Bronchial epithelial cell (primary cell): ENCODE measurements around the gene NANOGP8. TPM values are rescaled to one million over a fixed set of nuclear protein-coding genes. Genes with fewer than 3 reads are reported as not detected.

Source experiments
- DNase-seq: peaks from one replicate; pipeline ENCODE4 v3.0.0-alpha.2; 2010; ENCODE audit warnings: low read depth
- FAIRE-seq: peaks from 2 replicates; lab custom pipeline; 2011; peaks lifted over from hg19 to GRCh38; lab: Jason Lieb, UNC
- H3K27me3 ChIP-seq: 2 replicates; pipeline ENCODE4 v1.5.1; 2011; ENCODE audit warnings: low read length; ENCODE audit not compliant: control insufficient read depth, insufficient read depth
- H3K36me3 ChIP-seq: 2 replicates; pipeline ENCODE4 v1.5.1; 2011; ENCODE audit warnings: low read length; ENCODE audit not compliant: control insufficient read depth, insufficient read depth
- H3K4me3 ChIP-seq: 2 replicates; pipeline ENCODE4 v1.5.1; 2011; ENCODE audit warnings: mild to moderate bottlenecking, low read depth, low read length, control low read depth
- CTCF ChIP-seq: IDR thresholded peaks from 2 replicates; pipeline ENCODE4 v1.5.1; 2011; ENCODE audit warnings: mild to moderate bottlenecking, moderate library complexity, low read length, control low read depth, inconsistent platforms; ENCODE audit not compliant: insufficient read depth, severe bottlenecking
- total RNA-seq: library from RNA; depleted of rRNA; stranded (reverse); fragments of >200 nt; gene quantifications from 2 replicates; pipeline ENCODE4 v1.2.1, GENCODE V29; 2014

Gene NANOGP8
- total RNA-seq, 1 donor from 2014 or later = not detected

GRCh38 chr15:35060591-35060990, 24.5 kb downstream of the NANOGP8 start:
- H3K4me3 ChIP-seq = no peak overlapping the region
- no peaks in the 10 kb centered on the region for H3K27me3 ChIP-seq
- H3K36me3 ChIP-seq = no peaks in the 10 kb centered on the region
- FAIRE-seq = no peak
- no peak for TF ChIP-seq CTCF
- DNase-seq = no peak

GRCh38 chr15:35058534-35059054, 26.5 kb downstream of the NANOGP8 start:
- DNase-seq = no peak
- no peak for TF ChIP-seq CTCF
- Histone ChIP-seq H3K4me3 (no peak overlapping the region), H3K36me3 (no peaks in the 10 kb centered on the region), H3K27me3 (no peaks in the 10 kb centered on the region)
- no peak for FAIRE-seq

GRCh38 chr15:35055416-35056105, 29.5 kb downstream of the NANOGP8 start:
- DNase-seq (no peak), FAIRE-seq (no peak)
- Histone ChIP-seq H3K27me3 (no peaks in the 10 kb centered on the region), H3K4me3 (no peak overlapping the region), H3K36me3 (no peaks in the 10 kb centered on the region)
- no peak for TF ChIP-seq CTCF

DNA sequence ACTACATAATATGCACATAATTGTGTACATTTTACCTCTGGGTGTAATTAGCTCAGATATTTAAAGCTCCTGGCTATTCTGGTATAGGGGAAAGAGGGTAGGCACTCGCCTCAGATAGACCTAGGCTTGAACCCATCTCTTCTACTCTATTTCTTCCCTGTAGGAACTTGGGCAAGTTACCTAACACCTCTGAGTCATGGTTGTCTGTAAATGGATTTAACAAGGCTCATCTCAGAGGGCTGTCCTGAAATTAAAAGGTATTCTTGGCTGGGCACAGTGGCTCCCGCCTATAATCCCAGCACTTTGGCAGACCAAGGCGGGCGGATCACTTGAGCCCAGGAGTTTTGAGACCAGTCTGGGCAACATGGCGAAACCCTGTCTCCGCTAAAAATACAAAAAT, 30.7 kb downstream of the NANOGP8 start:
- H3K36me3 ChIP-seq = no peaks in the 10 kb centered on the region
- DNase-seq = peak; percentile 40
- H3K27me3 ChIP-seq = no peaks in the 10 kb centered on the region
- no peak for TF ChIP-seq CTCF
- FAIRE-seq = no peak
- no peak overlapping the region for H3K4me3 ChIP-seq

GRCh38 chr15:35047996-35048395, 37.1 kb downstream of the NANOGP8 start:
- no peak for FAIRE-seq
- no peak for DNase-seq
- no peaks in the 10 kb centered on the region for H3K27me3 ChIP-seq
- no peak for TF ChIP-seq CTCF
- H3K36me3 ChIP-seq = no peaks in the 10 kb centered on the region
- H3K4me3 ChIP-seq = no peak overlapping the region
